ENCODE data around the gene RPTOR.

The RPTOR gene

DNA sequence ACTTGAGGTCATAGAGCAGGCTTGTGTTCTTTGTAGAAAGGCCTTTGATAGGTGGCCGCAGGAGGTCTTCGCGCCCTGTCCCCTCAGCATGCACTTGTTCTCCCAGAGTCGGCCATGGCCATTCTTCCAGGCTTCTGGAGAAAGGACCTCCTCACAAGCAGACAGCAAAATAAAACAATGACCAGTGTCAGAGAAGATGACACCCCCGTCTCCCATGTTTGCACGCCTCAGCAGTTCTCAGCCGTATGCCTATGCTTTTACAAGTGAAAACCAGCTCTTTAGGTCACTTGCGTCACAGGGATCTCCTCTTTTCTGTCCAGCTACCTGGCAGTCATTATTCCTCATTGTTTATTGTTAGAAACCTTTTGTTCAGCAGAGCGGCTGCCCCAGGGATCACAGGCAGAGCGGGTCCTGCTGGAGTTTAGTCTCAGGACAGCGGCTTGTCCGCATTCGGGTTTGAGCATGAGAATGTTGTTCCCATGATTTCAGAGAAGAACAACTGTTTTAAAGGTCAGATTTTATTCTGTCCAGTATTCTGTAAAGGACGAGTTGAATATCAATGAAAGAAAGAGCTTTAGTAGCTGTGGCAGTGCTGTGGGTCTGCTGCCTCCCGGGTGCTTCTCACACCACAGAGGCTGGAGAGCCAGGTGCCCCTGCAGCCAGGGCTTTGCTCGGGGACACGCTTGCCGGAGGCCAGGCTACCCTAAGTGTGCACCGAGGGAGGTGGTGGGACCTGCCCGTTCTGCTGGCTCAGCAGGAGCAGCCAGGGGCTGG, 123.9 kb downstream of the RPTOR start:
- DNase-seq: no peak

DNA sequence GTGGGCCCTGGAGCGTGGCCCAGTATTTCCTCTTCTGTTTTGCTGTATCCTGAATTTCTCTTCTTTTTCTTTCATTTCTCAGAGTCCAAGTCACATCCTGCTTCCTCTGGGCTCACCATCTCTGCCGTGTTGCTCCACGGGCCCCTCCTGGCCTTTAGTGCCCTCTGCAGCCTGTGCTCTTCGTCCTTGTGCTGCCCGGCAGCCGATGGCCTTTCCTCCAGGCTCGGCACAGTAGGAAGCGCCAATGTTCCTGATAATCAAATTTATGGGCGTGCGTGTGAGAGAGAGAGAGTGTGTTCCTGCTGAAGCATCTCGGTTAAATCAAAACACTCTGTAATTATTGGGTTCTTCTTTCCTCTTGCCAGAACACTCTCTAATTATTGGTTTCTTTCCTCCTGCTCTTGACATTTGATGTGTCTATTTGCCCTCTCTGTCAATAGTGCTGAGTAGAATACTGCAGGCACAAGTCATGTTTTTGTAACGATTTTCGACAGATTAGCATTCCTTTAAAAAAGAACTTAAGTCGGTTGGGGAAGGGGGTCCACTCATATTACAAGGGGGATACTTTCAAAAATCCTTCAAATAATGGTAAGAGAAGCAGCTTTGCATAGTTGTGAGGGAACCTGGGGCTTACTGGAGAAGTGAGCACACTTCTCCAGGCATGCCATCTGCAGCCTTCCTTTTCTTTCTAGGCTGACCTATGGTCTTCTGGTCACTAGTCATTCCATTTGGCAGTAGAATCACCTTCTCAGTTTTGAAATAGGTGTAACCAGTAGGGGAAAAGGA, 126.6 kb downstream of the RPTOR start:
- DNase-seq: no peak

DNA sequence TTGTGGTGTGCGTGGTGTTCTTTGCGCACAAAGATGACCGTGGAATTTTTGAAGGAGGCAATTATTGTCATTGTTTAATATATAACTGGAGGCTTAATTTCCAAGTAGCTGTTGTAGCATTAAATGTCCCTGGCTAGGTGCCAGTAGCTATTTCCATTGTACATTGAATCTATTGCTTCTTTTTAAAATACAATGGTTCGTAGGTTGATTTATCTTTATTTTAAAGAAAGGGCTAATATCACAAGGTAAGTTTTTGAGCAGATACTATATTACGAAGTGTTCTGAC, 127.1 kb downstream of the RPTOR start:
- DNase-seq: no peak

DNA sequence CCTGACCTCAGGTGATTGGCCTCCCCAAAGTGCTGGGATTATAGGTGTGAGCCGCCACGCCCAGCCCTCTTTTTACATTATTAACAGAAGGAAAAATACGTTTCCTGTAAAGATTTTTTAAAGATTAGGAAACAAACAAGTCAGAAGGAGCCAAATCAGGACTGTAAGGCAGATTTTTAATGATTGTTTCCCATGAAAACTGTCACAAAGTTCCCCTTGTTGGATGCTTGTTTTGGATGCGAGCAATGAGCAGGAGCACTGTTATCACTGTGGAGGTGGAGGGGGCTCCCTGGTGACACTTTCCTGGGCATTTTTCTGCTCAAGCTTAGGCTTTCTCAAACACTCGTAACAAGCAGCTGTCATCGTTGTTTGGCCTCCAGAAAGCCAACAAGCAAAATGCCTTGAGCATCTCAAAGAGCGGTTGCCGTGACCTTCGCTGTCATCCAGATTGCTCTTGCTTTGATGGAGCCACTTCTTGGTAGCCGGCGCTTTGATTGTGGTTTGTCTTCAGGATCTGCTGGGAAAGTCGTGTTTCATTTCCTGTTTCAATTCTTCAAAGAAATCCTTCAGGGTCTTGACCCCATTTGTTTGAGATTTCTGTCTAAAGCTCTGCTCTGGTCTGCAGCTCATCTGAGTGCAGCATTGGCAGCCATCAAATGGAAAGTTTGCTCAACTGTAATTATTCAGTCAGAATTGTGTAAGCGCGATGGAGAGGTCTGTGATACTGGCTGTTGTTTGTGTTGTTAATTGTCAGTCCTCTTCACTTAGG, 128.7 kb downstream of the RPTOR start:
- DNase-seq: peak in 1 of 2 donors; percentile 14

DNA sequence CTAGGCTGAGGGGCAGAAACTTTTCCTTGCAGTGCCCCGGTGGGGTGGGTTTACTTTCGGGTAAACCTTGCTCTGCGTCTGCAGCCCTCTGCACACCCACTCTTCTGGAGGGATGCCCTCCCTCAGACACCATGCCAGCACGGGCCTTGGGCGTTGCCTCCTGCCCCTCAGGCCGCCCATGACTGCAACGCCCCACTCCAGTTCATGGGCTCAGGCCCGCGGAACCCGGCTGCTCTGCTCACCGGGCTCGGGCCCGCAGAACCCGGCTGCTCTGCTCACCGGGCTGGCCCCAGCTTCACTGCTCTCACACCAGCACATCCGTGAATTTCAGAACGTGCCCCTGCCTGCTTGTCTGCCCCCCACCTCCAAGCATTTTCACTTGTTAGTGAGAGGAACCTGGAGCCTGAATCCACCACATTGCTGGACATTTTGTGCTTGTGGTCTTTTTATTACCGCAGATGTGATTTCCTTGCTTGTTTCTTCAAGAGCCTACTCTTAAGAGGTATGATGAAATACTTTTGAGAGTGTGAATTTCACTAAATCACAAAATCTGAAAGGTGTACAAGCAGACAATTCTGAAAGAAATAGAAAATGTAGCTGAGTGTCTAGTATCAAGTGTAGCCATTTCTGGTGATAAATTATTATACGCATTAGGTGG, 130.9 kb downstream of the RPTOR start:
- no peak for DNase-seq

DNA sequence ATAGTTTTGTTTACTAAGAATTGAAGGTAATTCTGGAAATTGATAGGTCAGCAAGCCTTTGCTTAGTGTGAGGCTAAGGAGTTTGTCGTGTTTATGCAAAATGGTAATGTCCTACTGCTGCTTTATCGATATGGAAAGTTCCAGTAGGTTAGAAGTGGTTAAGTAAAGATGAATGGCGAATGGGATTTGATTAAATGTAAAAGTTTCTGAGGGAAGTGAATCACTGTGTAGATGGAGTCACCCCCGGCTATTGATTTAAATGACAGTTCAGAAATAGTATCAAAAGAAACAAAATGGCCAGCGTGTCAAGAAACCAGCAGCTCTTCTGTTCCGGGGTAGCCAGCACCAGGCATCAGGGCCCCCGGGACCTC, 131.4 kb downstream of the RPTOR start:
- DNase-seq: no peak

DNA sequence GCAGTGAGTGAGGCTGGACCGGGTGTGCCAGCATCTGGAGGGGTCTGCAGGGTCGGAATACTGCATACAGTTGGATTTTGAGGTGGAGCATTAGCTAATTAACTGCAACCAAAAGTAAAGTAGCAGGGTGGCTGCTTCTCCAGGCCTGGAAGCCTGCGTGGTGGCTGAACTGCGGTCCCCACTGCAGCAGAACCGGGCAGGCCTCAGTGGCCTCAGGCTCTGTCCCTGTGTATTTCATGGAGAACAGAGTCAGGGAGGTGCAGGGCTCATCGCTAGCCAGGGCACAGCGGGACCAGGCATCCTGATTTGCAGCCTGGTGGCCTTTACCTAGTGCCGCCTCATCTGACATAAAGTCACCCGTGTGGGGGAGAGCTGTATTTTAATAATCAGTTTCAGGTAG, 131.9 kb downstream of the RPTOR start:
- DNase-seq: no peak

DNA sequence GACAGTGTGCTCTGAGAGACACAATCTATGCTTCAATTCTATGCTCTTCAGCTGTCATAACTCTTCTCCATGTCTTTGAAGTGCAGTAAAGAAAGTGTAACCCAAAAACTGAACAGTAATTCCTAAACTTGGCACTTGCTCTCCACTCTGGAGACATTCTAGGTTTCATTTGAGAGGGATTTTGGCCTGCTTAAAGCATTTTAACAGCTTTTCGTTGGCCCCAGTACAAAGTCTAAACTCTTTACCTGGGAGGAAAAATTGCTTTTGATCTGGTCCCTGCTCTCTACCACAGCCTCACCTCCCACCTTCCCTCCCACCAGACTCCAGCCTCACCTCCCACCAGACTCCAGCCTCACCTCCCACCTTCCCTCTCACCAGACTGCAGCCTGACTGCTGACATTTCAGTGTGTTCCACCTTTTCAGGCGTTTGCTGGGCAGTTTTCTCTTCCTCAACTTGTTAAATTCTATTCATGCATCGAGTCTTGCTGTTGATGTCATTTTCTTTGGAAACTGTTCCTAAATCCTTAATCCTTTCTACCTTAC, 132.6 kb downstream of the RPTOR start:
- DNase-seq: no peak

DNA sequence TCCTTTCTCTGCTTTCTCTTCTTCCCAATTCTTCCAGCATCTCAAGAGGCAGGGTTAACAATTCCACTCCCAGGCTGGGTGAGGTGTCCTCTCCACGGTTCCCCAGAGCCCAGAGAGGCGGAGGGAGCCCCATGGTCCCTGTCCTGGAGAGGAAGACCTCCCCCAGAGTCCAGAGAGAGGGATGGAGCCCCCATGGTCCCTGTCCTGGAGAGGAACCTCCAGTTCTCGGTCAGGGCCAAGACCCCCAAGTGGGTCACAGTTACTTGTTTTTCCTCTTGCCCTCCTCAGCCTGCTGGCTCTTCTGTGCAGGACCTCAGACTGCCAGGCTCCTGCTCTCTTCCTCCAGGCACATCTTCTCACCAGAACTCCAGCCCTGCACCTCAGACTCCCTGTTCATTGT, 135.2 kb downstream of the RPTOR start:
- no peak for DNase-seq

DNA sequence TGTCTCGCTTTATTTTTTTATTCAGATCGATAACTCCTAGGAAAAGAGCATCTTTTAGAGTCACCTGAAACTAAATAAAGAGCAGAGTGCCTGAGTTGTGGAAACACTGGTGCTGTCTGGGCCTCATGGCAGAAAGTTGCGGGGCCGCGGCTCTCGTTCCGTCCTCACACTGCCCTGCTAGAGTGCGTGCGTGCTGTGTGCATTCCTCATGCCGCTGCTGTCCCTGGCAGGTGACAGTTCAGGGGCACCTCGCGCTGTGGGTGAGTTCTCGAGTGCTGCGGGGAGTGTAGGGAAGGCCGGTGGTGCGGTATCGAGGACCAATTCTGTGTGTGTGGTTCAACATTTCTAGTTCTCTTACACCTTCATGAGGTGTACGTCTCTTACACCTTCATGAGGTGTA, 136.6 kb downstream of the RPTOR start:
- DNase-seq: no peak

DNA sequence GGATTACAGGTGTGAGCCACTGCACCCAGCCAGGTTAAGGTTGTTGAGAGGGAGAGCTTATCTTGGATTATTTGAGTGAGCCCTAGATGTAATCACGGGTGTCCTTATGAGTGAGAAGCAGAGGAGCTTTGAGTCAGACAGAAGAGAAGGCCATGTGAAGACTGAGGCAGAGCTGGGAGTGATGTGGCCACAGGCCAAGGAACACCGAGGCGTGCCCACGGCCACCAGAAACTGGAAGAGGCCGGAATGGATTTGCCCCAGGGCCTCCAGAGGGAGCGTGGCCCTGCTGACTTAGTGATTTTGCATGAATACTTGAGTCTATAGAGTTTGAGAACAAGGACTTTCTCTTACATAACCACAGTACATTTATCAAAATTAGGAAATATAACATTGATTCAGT, 137.7 kb downstream of the RPTOR start:
- DNase-seq: no peak

DNA sequence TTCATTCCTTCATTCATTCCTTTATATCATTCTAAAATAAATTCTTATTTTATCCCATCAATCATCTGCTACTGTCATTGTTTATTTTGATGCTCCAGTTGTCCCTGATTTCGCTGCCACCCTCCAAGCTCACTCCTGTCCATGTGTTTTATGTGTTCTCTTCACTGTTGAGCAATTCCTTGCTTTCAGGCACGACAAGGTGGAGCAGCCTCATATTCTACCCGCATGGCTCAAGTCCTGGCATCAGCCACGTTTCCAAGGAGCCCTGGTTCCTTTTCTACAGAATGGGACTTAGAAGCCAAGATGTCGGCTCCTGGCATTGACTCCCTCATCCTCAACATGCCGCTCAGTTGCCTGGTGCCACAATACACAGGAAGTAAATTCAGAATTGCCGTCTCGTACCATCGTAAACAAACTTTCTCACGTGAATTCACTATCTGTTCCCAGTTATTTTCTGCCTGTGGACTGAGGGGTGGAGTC, 139.0 kb downstream of the RPTOR start:
- DNase-seq: no peak

DNA sequence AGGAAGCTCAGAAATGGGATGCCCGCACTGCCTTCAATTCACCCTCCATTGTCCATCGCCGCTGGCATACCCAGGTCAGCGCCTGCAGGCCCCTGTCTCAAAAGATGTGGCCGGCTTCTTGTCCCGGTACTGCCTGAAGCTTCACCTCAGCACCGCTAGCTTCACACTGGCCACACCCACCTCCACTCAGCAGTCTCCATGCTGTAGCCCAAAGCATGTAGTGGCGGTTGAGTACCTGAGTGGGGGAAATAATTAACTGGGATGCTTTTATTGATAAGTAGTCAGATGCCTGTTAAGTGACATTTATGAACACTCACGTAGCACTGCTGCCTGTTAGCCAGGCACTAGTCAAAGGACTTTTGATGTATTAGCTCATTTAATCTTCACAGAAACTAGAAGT, 143.2 kb downstream of the RPTOR start:
- no peak for DNase-seq

DNA sequence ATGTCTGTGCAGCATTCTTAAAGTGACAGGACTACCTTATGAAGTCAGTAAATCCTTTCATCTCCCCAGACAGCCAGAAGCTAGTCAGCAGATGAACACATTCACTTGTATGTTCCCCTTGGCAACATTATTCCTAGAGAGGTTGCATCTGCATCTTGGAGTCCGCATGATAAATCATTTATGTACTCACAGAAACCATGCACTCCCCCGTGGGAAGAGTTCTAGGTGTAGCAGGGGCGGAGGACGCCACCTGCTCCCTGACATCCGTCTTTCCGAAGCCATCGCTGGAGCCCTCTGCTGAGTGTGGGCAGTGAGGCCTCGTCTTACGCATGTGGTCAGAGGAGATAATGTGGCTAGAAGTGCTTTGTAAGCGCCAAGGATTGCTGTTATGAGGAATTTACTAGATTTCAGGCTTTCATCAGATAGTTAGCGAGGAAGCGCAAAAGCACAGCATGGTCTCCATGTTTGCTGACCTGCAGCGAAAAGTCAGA, 144.5 kb downstream of the RPTOR start:
- DNase-seq: no peak

DNA sequence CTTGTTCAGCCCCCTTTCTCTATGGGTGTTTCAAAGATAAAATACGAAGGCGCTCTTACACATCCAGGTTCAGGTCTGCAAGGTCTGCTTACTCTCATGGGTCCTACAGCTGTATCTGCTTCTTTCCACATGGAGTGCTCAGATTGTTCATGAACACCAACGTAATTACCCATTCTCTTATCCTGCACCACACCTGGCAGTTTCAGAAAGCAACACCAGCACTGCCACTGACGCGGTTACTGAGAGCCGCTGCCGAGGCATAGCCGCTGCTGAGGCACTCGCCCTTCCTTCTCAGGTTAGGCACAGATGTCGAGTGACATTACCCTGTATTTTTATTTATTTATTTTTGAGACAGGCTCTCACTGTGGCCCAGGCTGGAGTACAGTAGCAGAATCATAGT, 147.1 kb downstream of the RPTOR start:
- no peak for DNase-seq

DNA sequence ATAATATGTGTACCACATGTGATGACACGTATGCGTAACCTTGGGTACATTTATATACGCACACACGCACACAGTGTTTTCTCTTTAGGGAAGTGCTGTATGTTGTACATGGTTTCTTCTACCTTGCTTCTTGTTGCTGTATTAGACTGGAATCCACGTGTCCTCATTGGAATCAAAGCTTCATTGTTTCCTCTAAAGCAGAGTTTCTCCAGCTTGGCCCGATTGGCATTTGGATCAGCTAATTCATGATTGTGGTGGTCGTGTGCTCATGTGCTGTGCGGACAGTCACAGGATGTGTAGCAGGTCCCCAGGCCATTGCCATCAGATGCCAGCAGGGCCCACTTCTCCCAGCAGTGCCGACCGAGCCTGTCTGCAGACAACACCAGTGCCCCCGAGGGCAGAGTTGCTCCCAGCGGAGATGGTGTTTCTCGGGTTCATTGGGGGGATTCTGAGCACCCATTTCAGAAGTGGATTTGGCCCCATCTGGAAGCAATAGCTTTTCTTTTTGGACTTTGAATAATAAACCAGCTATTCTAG, 148.4 kb downstream of the RPTOR start:
- no peak for DNase-seq

DNA sequence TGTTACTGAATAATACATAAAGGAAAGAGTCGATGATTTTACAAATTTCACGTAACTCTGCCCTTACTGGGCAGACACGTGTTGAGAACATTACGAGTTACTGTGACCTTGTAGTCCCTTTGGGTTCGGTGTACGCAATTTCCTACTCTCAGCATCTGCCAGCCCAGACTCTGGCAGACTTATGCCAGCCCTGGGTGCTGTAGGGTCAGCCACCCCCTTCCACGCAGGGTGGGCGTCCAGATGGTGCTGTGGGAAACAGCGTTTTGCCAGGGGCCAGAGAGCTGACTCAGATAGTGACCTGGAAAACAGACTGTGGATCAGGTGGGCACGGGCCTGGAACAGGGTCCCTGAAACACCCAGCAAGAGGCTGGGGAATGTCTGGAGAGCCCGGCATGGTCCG, 148.9 kb downstream of the RPTOR start:
- no peak for DNase-seq

DNA sequence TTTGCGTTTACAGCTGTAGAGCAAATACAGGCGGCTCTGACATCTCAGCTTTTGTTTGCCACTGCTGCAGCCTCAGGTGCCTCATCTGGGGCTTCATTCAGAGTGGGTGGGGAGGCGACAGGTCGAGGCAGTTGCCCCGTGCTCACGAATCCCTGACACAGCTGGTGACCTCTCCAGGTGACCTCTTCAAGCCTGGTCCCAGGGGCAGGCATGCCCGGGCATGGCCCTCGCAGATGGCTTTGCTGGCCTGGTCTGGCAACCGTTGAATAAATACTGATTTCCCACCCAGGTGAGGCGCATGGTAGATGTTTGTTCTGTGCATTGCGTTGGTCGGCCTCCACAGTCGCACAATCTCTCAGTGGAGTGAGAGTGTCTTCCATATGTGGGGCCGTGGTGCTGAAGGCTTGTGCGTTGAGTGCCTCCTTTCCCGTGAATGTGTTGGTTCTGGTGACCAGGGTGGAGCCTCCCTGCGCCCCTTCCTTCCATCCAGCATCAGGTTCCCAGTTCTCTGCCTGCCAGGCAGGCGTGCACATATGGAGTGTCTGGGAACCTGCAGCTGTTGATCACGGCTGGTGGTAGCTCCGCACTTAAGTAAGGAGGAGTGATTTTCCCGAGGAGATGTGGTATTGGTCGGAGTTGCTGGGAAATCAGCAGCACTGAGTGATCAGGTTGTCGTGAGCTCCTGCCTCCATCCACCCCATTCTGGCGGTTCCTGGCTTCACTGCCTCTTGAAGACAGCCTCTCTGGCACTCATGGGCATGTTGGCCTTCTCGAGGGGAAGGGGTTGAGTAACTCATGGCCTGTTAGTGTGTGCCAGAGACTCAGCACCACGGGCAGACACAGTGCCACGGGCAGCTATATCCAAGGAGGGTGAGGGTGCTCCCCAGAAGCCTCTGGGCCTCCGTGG, 149.7 kb downstream of the RPTOR start:
- DNase-seq: no peak

DNA sequence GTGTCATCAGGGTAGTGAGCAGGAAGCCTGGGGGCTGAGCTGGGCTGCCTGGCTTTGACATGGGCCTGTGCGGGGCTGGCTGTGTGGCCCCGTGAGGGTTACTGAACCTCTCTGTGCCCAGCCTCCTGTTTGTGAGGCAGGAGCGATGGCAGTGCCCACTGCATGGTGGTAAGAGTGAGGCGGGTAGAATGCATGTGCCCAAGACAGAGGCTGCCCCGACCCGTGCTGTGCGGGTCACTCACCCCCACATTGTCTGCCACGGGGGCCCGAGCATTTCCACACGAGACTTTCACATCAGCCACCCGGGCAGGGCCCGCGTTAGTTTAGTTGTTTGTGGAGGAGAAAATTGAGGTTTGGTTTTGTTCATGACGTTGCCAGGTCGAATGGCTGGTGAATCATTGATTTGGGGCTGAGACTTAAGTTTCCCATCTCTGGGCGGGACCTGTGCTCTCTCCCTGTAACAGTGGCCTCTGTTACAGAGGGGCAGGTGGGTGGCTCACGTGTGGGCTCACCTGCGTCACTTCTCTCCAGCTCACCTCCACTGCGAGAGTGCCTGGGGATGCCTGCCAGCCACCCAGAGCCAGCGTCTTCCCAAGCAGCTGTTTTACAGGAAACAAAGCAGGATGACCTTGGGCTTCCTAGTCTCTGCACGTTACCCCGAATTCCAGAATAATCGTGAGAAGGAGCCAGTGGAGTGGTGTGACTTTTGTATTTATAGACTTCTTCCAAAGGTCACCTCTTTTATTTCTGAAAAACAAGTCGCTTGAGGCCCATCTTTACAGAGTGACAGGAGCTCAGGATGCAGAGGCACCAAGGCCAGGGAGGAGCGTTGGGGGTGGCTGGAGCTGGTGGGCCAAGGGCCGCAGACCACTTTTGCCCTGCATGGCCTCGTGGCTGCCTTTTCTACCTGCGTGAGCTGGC, 150.6 kb downstream of the RPTOR start:
- no peak for DNase-seq

DNA sequence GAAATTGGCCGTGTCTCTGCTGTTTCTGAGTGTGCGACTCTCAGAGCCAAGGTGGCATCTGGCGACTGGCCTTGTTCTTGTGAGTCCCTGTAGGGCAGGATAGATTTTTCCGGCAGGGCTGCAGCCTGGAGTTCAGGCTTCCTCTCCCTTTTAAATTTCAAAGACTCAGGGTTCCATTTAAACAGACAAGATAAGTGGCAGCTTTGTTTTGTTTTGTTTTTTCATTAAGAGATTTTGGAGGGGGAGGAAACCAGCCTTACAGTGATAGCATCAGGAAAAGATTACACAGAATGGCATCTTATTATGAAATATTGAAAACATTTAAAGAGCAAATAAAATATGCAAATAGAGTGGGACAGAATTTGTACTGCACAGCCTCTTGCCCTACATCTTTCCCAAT, 151.3 kb downstream of the RPTOR start:
- no peak for DNase-seq

All from CD4-positive, alpha-beta T cell treated with Interleukin-4 for 1 hour (primary cell).